ENCODE results near the gene MYL4.

MYL4 gene

GRCh38 chr17:47225911-47226688 lies 17.0 kb downstream of the MYL4 start:
- H3K27me3 ChIP-seq (ENCODE audit: control insufficient read depth in 5 of 5, insufficient read depth in 4 of 5, low read length in 5 of 5): no peaks in the 10 kb centered on the region
- peak overlapping the region in 4 of 5 donors; percentile 17 to 54 (median 31) for H3K9ac ChIP-seq (ENCODE audit: low read length in 5 of 5)
- H3K4me1 ChIP-seq (ENCODE audit: control insufficient read depth in 5 of 5, insufficient read depth in 5 of 5, low read length in 5 of 5): peaks cover 12 to 51% (median 31%) of the 10 kb centered on the region in 5 donors
- H3K9me3 ChIP-seq (ENCODE audit: control insufficient read depth in 5 of 5, low read length in 5 of 5): no peaks in the 10 kb centered on the region
- peak overlapping the region; percentile 97 for H3K27ac ChIP-seq (ENCODE audit: low read depth, low read length)
- H3K36me3 ChIP-seq (ENCODE audit: control insufficient read depth in 5 of 5, insufficient read depth in 5 of 5, low read length in 5 of 5): no peaks in the 10 kb centered on the region
- H3K4me3 ChIP-seq (ENCODE audit: low read depth in 1 of 5, low read length in 5 of 5): no peak overlapping the region

DNA sequence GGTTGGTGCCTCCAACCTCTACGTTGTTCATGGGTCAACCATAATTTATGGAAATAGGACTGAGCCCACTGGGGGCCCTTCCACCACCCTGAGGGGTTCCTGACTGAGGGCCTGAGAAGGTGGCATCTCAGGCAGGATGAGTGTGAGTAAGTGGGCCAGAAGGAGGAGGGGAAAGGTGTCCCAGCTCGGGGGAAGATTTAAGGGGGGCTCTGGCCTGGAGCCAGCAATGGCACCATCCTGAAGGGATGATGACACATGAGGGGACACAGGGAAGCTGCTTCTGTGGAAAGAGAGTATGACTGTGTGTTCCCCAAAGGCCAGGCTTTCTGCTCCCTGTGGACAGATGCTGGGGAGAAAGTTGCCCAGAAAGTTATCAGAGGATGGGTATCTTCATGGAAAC lies 18.7 kb downstream of the MYL4 start:
- Histone ChIP-seq H3K36me3 (ENCODE audit: control insufficient read depth in 5 of 5, insufficient read depth in 5 of 5, low read length in 5 of 5) (no peaks in the 10 kb centered on the region), H3K4me1 (ENCODE audit: control insufficient read depth in 5 of 5, insufficient read depth in 5 of 5, low read length in 5 of 5) (peaks cover 12 to 48% (median 28%) of the 10 kb centered on the region in 5 donors), H3K27ac (ENCODE audit: low read depth, low read length) (no peak overlapping the region), H3K9ac (ENCODE audit: low read length in 5 of 5) (no peak overlapping the region), H3K9me3 (ENCODE audit: control insufficient read depth in 5 of 5, low read length in 5 of 5) (no peaks in the 10 kb centered on the region), H3K4me3 (ENCODE audit: low read depth in 1 of 5, low read length in 5 of 5) (no peak overlapping the region), H3K27me3 (ENCODE audit: control insufficient read depth in 5 of 5, insufficient read depth in 4 of 5, low read length in 5 of 5) (no peaks in the 10 kb centered on the region)

DNA sequence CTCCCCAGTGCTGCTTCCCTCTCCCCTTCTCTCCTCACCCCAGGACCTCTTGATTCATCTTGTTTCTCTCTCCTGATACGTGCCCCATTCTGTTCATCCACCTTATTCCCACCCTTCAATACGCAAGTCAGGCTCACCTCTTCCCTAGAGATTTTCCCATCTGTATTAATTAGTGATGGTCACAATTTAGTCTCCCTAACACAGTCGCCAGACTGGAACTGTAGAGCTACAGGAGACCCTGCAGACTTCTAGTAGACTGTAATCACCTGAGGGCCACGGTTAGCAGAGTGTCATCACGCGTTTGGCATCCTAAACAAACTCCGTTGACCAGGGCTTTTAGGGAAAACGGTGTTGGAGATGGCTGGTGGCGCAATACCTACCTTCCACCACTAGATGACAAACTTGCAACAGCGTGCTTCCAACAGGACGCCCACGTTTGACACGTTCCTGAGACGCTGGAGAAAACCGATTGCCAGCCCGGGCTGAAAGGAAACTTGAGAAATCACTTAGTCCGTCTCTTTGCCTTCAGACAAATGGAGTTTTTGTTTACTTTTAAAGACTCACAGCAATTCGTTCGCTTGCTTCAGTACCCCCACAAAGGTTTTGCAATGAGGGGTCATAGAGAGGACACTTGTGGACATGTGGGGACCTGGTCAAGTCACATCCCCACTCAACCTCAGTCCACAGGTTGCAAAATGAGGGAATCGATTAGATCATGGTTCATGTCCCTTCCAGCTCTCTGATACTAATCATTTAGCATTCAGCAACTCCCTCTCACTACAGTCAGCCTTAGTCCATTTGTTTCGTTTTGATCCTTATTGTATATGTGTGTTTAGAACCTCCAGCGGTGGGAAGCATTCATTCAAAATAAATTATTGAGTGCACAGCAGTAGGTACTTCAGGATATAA lies 20.6 kb downstream of the MYL4 start:
- peak overlapping the region; percentile 35 for H3K27ac ChIP-seq (ENCODE audit: low read depth, low read length)
- no peaks in the 10 kb centered on the region for H3K9me3 ChIP-seq (ENCODE audit: control insufficient read depth in 5 of 5, low read length in 5 of 5)
- H3K27me3 ChIP-seq (ENCODE audit: control insufficient read depth in 5 of 5, insufficient read depth in 4 of 5, low read length in 5 of 5): no peaks in the 10 kb centered on the region
- peak overlapping the region in 4 of 5 donors; percentile 42 to 64 (median 47) for H3K4me3 ChIP-seq (ENCODE audit: low read depth in 1 of 5, low read length in 5 of 5)
- no peaks in the 10 kb centered on the region for H3K36me3 ChIP-seq (ENCODE audit: control insufficient read depth in 5 of 5, insufficient read depth in 5 of 5, low read length in 5 of 5)
- peaks cover 11 to 32% (median 19%) of the 10 kb centered on the region in 5 donors for H3K4me1 ChIP-seq (ENCODE audit: control insufficient read depth in 5 of 5, insufficient read depth in 5 of 5, low read length in 5 of 5)
- H3K9ac ChIP-seq (ENCODE audit: low read length in 5 of 5): peak overlapping the region in 3 of 5 donors; percentile 11 to 23 (median 11)

GRCh38 chr17:47230864-47231263 lies 21.7 kb downstream of the MYL4 start:
- Histone ChIP-seq H3K4me1 (ENCODE audit: control insufficient read depth in 5 of 5, insufficient read depth in 5 of 5, low read length in 5 of 5) (peaks cover 4 to 21% (median 9%) of the 10 kb centered on the region in 5 donors), H3K27me3 (ENCODE audit: control insufficient read depth in 5 of 5, insufficient read depth in 4 of 5, low read length in 5 of 5) (no peaks in the 10 kb centered on the region), H3K9me3 (ENCODE audit: control insufficient read depth in 5 of 5, low read length in 5 of 5) (no peaks in the 10 kb centered on the region), H3K4me3 (ENCODE audit: low read depth in 1 of 5, low read length in 5 of 5) (no peak overlapping the region), H3K9ac (ENCODE audit: low read length in 5 of 5) (no peak overlapping the region), H3K36me3 (ENCODE audit: control insufficient read depth in 5 of 5, insufficient read depth in 5 of 5, low read length in 5 of 5) (no peaks in the 10 kb centered on the region), H3K27ac (ENCODE audit: low read depth, low read length) (no peak overlapping the region)

DNA sequence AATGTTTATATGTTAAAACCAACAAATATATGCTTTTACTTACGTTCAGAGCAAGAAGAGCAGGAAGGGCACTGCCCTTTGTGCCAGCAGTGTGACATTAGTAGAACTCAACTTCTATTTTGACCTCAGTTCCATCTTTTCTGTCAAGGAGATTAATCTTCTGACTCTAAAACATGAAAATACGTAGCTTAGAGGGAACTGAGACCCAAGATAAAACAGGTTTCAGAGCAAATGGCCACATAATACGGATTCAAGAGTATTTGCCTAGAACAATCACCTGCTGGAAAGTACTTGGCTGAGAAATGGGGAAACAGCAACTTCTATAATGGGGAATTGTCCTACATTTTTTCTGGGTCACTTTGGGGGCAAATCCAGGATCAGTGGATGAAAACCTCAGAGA lies 22.2 kb downstream of the MYL4 start:
- Histone ChIP-seq H3K36me3 (ENCODE audit: control insufficient read depth in 5 of 5, insufficient read depth in 5 of 5, low read length in 5 of 5) (no peaks in the 10 kb centered on the region), H3K27ac (ENCODE audit: low read depth, low read length) (no peak overlapping the region), H3K9ac (ENCODE audit: low read length in 5 of 5) (no peak overlapping the region)

DNA sequence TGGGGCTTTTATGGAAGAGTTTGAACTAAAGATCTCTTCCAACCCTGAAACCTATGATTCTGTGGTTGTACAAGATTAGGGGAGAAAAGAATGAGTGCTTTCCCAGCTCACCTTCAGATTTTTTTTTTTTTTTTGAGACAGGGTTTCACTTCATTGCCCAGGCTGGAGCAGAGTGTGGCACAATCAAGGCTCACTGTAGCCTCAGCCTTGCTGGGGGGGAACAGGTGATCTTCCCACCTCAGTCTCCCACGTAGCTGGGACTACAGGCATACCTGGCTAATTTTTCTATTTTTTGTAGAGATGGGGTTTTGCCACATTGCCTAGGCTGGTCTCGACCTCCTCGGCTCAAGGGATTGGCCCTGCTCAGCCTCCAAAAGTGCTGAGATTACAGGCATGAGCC lies 22.7 kb downstream of the MYL4 start:
- Histone ChIP-seq H3K4me1 (ENCODE audit: control insufficient read depth in 5 of 5, insufficient read depth in 5 of 5, low read length in 5 of 5) (peaks cover 0 to 13% (median 4%) of the 10 kb centered on the region in 5 donors), H3K36me3 (ENCODE audit: control insufficient read depth in 5 of 5, insufficient read depth in 5 of 5, low read length in 5 of 5) (no peaks in the 10 kb centered on the region), H3K27me3 (ENCODE audit: control insufficient read depth in 5 of 5, insufficient read depth in 4 of 5, low read length in 5 of 5) (no peaks in the 10 kb centered on the region), H3K27ac (ENCODE audit: low read depth, low read length) (no peak overlapping the region), H3K9me3 (ENCODE audit: control insufficient read depth in 5 of 5, low read length in 5 of 5) (no peaks in the 10 kb centered on the region), H3K4me3 (ENCODE audit: low read depth in 1 of 5, low read length in 5 of 5) (no peak overlapping the region), H3K9ac (ENCODE audit: low read length in 5 of 5) (no peak overlapping the region)

More for the DNA sequence above, 22.2 kb downstream of the MYL4 start:
- H3K27me3 ChIP-seq (ENCODE audit: control insufficient read depth in 5 of 5, insufficient read depth in 4 of 5, low read length in 5 of 5): no peaks in the 10 kb centered on the region
- H3K4me1 ChIP-seq (ENCODE audit: control insufficient read depth in 5 of 5, insufficient read depth in 5 of 5, low read length in 5 of 5): peaks cover 0 to 17% (median 5%) of the 10 kb centered on the region in 5 donors
- H3K9me3 ChIP-seq (ENCODE audit: control insufficient read depth in 5 of 5, low read length in 5 of 5): no peaks in the 10 kb centered on the region
- no peak overlapping the region for H3K4me3 ChIP-seq (ENCODE audit: low read depth in 1 of 5, low read length in 5 of 5)

DNA sequence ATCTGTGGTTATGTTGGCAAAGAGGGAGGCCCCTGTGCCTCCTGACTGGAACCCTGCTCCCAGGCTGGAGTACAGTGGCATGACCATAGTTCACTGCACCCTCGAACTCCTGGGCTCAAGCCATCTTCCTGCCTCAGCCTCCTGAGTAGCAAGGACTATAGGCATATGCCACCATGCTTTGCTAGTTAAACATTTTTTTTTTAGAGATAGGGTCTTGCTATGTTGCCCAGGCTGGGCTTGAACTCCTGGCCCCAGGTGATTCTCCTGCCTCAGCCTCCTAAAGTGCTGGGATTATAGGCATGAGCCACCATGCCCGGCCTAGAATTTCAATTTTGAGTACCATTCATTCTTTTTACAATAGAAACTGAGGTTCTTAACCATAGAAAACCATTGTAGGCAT lies 23.3 kb downstream of the MYL4 start:
- no peak overlapping the region for H3K27ac ChIP-seq (ENCODE audit: low read depth, low read length)

DNA sequence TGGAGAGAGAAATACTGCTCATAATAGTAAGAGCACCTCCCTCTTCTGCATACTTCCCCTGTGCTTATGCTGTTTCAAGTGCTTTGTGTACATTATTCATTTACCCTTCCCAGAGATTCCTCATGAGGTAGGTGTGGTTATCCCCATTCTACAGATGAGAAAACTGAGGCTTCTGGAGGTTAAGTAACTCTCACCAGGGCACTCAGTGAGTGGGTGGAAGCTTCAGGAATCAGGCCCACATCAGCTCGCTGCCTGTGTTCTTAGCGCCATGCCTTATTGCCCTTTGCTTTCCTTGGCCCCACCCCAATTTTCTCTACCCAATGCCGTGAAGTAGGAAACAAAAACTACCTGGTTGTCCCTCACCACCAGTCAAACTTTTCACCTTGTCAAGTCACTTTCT lies 26.4 kb downstream of the MYL4 start:
- Histone ChIP-seq H3K4me3 (ENCODE audit: low read depth in 1 of 5, low read length in 5 of 5) (no peak overlapping the region), H3K9me3 (ENCODE audit: control insufficient read depth in 5 of 5, low read length in 5 of 5) (no peaks in the 10 kb centered on the region), H3K4me1 (ENCODE audit: control insufficient read depth in 5 of 5, insufficient read depth in 5 of 5, low read length in 5 of 5) (peaks cover 6 to 17% (median 13%) of the 10 kb centered on the region in 5 donors), H3K9ac (ENCODE audit: low read length in 5 of 5) (no peak overlapping the region), H3K36me3 (ENCODE audit: control insufficient read depth in 5 of 5, insufficient read depth in 5 of 5, low read length in 5 of 5) (no peaks in the 10 kb centered on the region), H3K27ac (ENCODE audit: low read depth, low read length) (no peak overlapping the region), H3K27me3 (ENCODE audit: control insufficient read depth in 5 of 5, insufficient read depth in 4 of 5, low read length in 5 of 5) (no peaks in the 10 kb centered on the region)

More for the DNA sequence above, 23.3 kb downstream of the MYL4 start:
- H3K4me1 ChIP-seq (ENCODE audit: control insufficient read depth in 5 of 5, insufficient read depth in 5 of 5, low read length in 5 of 5): peaks cover 0 to 13% (median 4%) of the 10 kb centered on the region in 5 donors
- no peak overlapping the region for H3K4me3 ChIP-seq (ENCODE audit: low read depth in 1 of 5, low read length in 5 of 5)
- H3K9me3 ChIP-seq (ENCODE audit: control insufficient read depth in 5 of 5, low read length in 5 of 5): no peaks in the 10 kb centered on the region
- no peaks in the 10 kb centered on the region for H3K27me3 ChIP-seq (ENCODE audit: control insufficient read depth in 5 of 5, insufficient read depth in 4 of 5, low read length in 5 of 5)
- no peaks in the 10 kb centered on the region for H3K36me3 ChIP-seq (ENCODE audit: control insufficient read depth in 5 of 5, insufficient read depth in 5 of 5, low read length in 5 of 5)
- H3K9ac ChIP-seq (ENCODE audit: low read length in 5 of 5): no peak overlapping the region

GRCh38 chr17:47235923-47236322 lies 26.8 kb downstream of the MYL4 start:
- H3K36me3 ChIP-seq (ENCODE audit: control insufficient read depth in 5 of 5, insufficient read depth in 5 of 5, low read length in 5 of 5): no peaks in the 10 kb centered on the region
- H3K4me1 ChIP-seq (ENCODE audit: control insufficient read depth in 5 of 5, insufficient read depth in 5 of 5, low read length in 5 of 5): peaks cover 8 to 19% (median 17%) of the 10 kb centered on the region in 5 donors
- H3K27ac ChIP-seq (ENCODE audit: low read depth, low read length): no peak overlapping the region
- H3K9ac ChIP-seq (ENCODE audit: low read length in 5 of 5): no peak overlapping the region
- H3K4me3 ChIP-seq (ENCODE audit: low read depth in 1 of 5, low read length in 5 of 5): no peak overlapping the region
- H3K9me3 ChIP-seq (ENCODE audit: control insufficient read depth in 5 of 5, low read length in 5 of 5): no peaks in the 10 kb centered on the region
- H3K27me3 ChIP-seq (ENCODE audit: control insufficient read depth in 5 of 5, insufficient read depth in 4 of 5, low read length in 5 of 5): no peaks in the 10 kb centered on the region

DNA sequence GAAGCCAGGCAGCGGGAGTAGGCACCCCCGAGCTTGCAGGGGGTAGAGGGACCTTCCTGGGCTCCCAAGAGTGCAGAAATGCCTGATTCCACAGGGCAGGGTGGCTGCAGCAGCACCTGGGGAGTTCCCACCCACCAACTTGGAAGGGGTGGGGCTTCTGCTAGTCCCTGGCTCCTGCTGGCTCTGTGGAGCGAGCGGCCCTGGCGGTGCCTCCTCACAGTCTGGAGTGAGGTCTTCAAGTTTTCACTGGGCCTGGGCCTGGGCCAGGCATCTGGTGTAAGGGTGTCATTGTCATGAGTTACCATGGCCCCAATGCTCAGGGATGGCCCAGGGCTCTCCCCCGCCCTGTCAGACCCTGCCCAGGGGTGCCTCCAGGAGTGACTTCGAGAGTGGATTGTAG lies 28.7 kb downstream of the MYL4 start:
- H3K36me3 ChIP-seq (ENCODE audit: control insufficient read depth in 5 of 5, insufficient read depth in 5 of 5, low read length in 5 of 5): no peaks in the 10 kb centered on the region
- peaks cover 8 to 21% (median 18%) of the 10 kb centered on the region in 5 donors for H3K4me1 ChIP-seq (ENCODE audit: control insufficient read depth in 5 of 5, insufficient read depth in 5 of 5, low read length in 5 of 5)
- no peaks in the 10 kb centered on the region for H3K27me3 ChIP-seq (ENCODE audit: control insufficient read depth in 5 of 5, insufficient read depth in 4 of 5, low read length in 5 of 5)
- H3K9ac ChIP-seq (ENCODE audit: low read length in 5 of 5): no peak overlapping the region
- H3K9me3 ChIP-seq (ENCODE audit: control insufficient read depth in 5 of 5, low read length in 5 of 5): no peaks in the 10 kb centered on the region
- H3K27ac ChIP-seq (ENCODE audit: low read depth, low read length): no peak overlapping the region
- no peak overlapping the region for H3K4me3 ChIP-seq (ENCODE audit: low read depth in 1 of 5, low read length in 5 of 5)
